NOMO-1 treated with DMSO at 0.1 percent for 48 hours (cell line): ENCODE results near the gene NDRG4.

Experiments
- DNase-seq: peaks from one replicate; lab custom pipeline; 2025; ENCODE audit not compliant: unreplicated experiment; lab: John Stamatoyannopoulos, UW

Gene NDRG4

GRCh38 chr16:58537124-58537906 is 37.4 kb downstream of the NDRG4 start:
- no peak for DNase-seq

- no peak for DNase-seq
Observed at GRCh38 chr16:58541711-58542110, 41.8 kb downstream of the NDRG4 start.

GRCh38 chr16:58542291-58542690 is 42.3 kb downstream of the NDRG4 start:
- DNase-seq = no peak

- DNase-seq = no peak
Observed at GRCh38 chr16:58543685-58544084, 43.7 kb downstream of the NDRG4 start.

- no peak for DNase-seq
Observed at GRCh38 chr16:58548378-58548777, 48.4 kb downstream of the NDRG4 start.

GRCh38 chr16:58551496-58551895 is 51.6 kb downstream of the NDRG4 start:
- DNase-seq = no peak

- no peak for DNase-seq
Observed at GRCh38 chr16:58556678-58557077, 56.7 kb downstream of the NDRG4 start.
